Fibroblast of the conjunctiva (primary cell): ENCODE results near the gene MYL1.

ENCODE experiments used
- DNase-seq: peaks from one replicate; pipeline ENCODE4 v3.0.0-alpha.2; 2010; ENCODE audit warnings: low read depth

Gene MYL1

GRCh38 chr2:210315015-210315788 is at the start of gene MYL1:
Gene MYL1 (minus strand): TSS chr2:210315174. CDS start chr2:210315042, 132 bp downstream.
- DNase-seq = no peak

GRCh38 chr2:210363876-210364275 is 48.9 kb upstream of the MYL1 start:
- DNase-seq = no peak

GRCh38 chr2:210363261-210363660 is 48.3 kb upstream of the MYL1 start:
- DNase-seq = no peak

- DNase-seq = no peak
Measured at GRCh38 chr2:210360412-210360811, 45.4 kb upstream of the MYL1 start.

- DNase-seq = no peak
Measured at GRCh38 chr2:210356944-210357343, 42.0 kb upstream of the MYL1 start.

GRCh38 chr2:210337159-210337558 is 22.2 kb upstream of the MYL1 start:
- DNase-seq = no peak

GRCh38 chr2:210324906-210325305 is 9.9 kb upstream of the MYL1 start:
- DNase-seq = no peak

GRCh38 chr2:210324458-210324857 is 9.5 kb upstream of the MYL1 start:
- DNase-seq = no peak

GRCh38 chr2:210323003-210323402 is 8.0 kb upstream of the MYL1 start:
- no peak for DNase-seq

GRCh38 chr2:210318891-210319290 is 3.9 kb upstream of the MYL1 start:
- DNase-seq = no peak

- no peak for DNase-seq
Measured at GRCh38 chr2:210318486-210318885, 3.5 kb upstream of the MYL1 start.

- no peak for DNase-seq
Measured at GRCh38 chr2:210310550-210310949, 4.4 kb downstream of the MYL1 start.

- no peak for DNase-seq
Measured at GRCh38 chr2:210309548-210310233, 5.3 kb downstream of the MYL1 start.

GRCh38 chr2:210303498-210303897 is 11.5 kb downstream of the MYL1 start:
- no peak for DNase-seq

- DNase-seq = no peak
Measured at GRCh38 chr2:210302326-210302725, 12.6 kb downstream of the MYL1 start.

GRCh38 chr2:210299866-210300373 is 15.1 kb downstream of the MYL1 start:
- no peak for DNase-seq

- DNase-seq = no peak
Measured at GRCh38 chr2:210288408-210288807, 26.6 kb downstream of the MYL1 start.

- DNase-seq = no peak
Measured at GRCh38 chr2:210287301-210287700, 27.7 kb downstream of the MYL1 start.

GRCh38 chr2:210286123-210286680 is 28.8 kb downstream of the MYL1 start:
- DNase-seq = no peak

- no peak for DNase-seq
Measured at GRCh38 chr2:210277133-210277532, 37.8 kb downstream of the MYL1 start.

- no peak for DNase-seq
Measured at GRCh38 chr2:210271300-210271699, 43.7 kb downstream of the MYL1 start.

GRCh38 chr2:210269148-210269547 is 45.8 kb downstream of the MYL1 start:
- no peak for DNase-seq

GRCh38 chr2:210268281-210268680 is 46.7 kb downstream of the MYL1 start:
- no peak for DNase-seq
